CD4-positive, alpha-beta T cell (primary cell): ENCODE data around the gene ZNF324B. TPM values are rescaled to one million over a fixed set of nuclear protein-coding genes. Genes with fewer than 3 reads are reported as not detected.

ENCODE experiments used
- ATAC-seq: fragments of 200-7000 bp; cut with Tn5 transposase; one replicate; pipeline ENCODE4 v1.10.0; 2022; ENCODE audit warnings: mild to moderate bottlenecking; ENCODE audit not compliant: poor library complexity
- CTCF ChIA-PET: fragments of 350-600 bp; sonication (Branson Sonifier 250); formaldehyde crosslinking; loops from one replicate; lab custom pipeline; 2021; ENCODE audit warnings: antibody characterized with exemption, inconsistent platforms; lab: Charles Lee
- POLR2A ChIA-PET: fragments of 350-600 bp; sonication (Branson Sonifier 250); formaldehyde crosslinking; loops from one replicate; lab custom pipeline; 2021; ENCODE audit warnings: antibody characterized with exemption, inconsistent platforms; lab: Charles Lee
- DNase-seq, 14 experiments: peaks; one replicate each; pipeline ENCODE4 v3.0.0-alpha.2; 2013 to 2020; ENCODE audit warnings: mixed read lengths in 2 of 14
- H3K27ac ChIP-seq, 2 donors: one replicate each; pipeline versions ENCODE4 v1.5.1 to v1.7.0; 2013; ENCODE audit warnings: low read length in 2 of 2, low read depth in 1 of 2, mild to moderate bottlenecking in 1 of 2
- H3K27me3 ChIP-seq, 2 experiments: 1 replicate in 1 of 2; 2 replicates in 1 of 2; pipeline versions ENCODE4 v1.6.1 to v1.7.0; 2013; ENCODE audit warnings: low read length in 2 of 2, control low read depth in 1 of 2, mild to moderate bottlenecking in 1 of 2, moderate library complexity in 1 of 2; ENCODE audit not compliant: insufficient read depth in 2 of 2, control insufficient read depth in 1 of 2
- H3K36me3 ChIP-seq: one replicate; pipeline ENCODE4 v1.6.1; 2013; ENCODE audit warnings: low read length, control low read depth; ENCODE audit not compliant: insufficient read depth
- H3K4me1 ChIP-seq: one replicate; pipeline ENCODE4 v1.6.1; 2013; ENCODE audit warnings: low read length, control low read depth; ENCODE audit not compliant: insufficient read depth
- H3K4me3 ChIP-seq: one replicate; pipeline ENCODE4 v1.5.1; 2013; ENCODE audit warnings: mild to moderate bottlenecking, low read length, moderate library complexity
- H3K9me3 ChIP-seq, 2 experiments: 1 replicate in 1 of 2; 2 replicates in 1 of 2; pipeline versions ENCODE4 v1.6.1 to v1.7.0; 2013; ENCODE audit warnings: low read length in 2 of 2, mild to moderate bottlenecking in 2 of 2, control low read depth in 1 of 2, moderate library complexity in 1 of 2; ENCODE audit not compliant: control insufficient read depth in 1 of 2, insufficient read depth in 1 of 2
- H3K27ac Mint-ChIP-seq: one replicate; pipeline ENCODE4 v1.8.0; 2020; ENCODE audit warnings: mixed read lengths
- H3K27me3 Mint-ChIP-seq: one replicate; pipeline ENCODE4 v1.8.0; 2021; ENCODE audit warnings: mixed read lengths
- H3K36me3 Mint-ChIP-seq: one replicate; pipeline ENCODE4 v1.8.0; 2021; ENCODE audit warnings: low read depth, mixed read lengths
- H3K4me1 Mint-ChIP-seq: one replicate; pipeline ENCODE4 v1.8.0; 2021; ENCODE audit warnings: low read depth, mixed read lengths
- H3K4me3 Mint-ChIP-seq: one replicate; pipeline ENCODE4 v1.8.0; 2020; ENCODE audit warnings: mild to moderate bottlenecking, mixed read lengths
- H3K9me3 Mint-ChIP-seq: one replicate; pipeline ENCODE4 v1.8.0; 2020; ENCODE audit warnings: mixed read lengths
- CTCF ChIP-seq: fragments of 200-600 bp; IDR thresholded peaks from one replicate; pipeline ENCODE4 v1.8.0; 2022; ENCODE audit warnings: antibody characterized with exemption, mild to moderate bottlenecking
- intact Hi-C, 2 experiments: fragments of 100-400 bp; cut with DNase I in 1 of 2; cut with micrococcal nuclease in 1 of 2; formaldehyde crosslinking; loops; one replicate each; pipeline versions ENCODE4 v1.15.1 to v1.9.0; 2023 to 2025; cut with DNase I, micrococcal nuclease
- total RNA-seq, 174 experiments: library from RNA in 2 of 174; stranded (reverse) in 2 of 174; gene quantifications; one replicate each; pipeline ENCODE4 v1.2.3 and lab custom pipeline; 2021 to 2026

Gene ZNF324B
- total RNA-seq, 2 experiments from 2014 or later: 6.3 to 7.6 TPM

DNA sequence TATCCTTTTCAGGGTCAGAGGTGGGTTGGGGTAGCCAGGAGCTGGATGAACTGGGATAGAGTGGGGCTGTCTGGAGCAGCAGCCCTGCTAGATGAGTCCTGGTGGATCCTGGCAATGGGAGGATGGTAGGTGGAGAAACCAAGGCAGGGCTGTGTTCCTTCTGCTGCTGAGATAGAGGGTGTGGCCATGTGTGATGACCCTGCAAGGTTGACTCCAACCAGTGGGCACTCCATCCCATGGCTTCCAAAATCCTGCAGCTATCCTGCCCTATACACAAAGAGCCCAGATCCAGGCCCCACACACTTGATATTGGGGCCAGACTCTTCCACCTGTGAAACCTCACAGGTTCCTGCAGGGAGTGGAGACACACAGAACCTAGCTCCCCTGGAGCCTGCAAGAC lies 22.4 kb downstream of the ZNF324B start:
- POLR2A ChIA-PET: no interaction called here
- TF ChIP-seq CTCF: no peak
- CTCF ChIA-PET: no interaction called here
- Histone ChIP-seq H3K36me3 (peaks cover 29% of the 10 kb centered on the region), H3K27me3 (no peaks in the 10 kb centered on the region), H3K9me3 (no peaks in the 10 kb centered on the region), H3K27ac (no peak overlapping the region), H3K4me1 (peaks cover 22% of the 10 kb centered on the region), H3K4me3 (no peak overlapping the region)
- intact Hi-C loops: no loop called here
- Mint-ChIP-seq H3K9me3 (no peaks in the 10 kb centered on the region), H3K27ac (peak overlapping the region; percentile 36), H3K36me3 (peaks cover 30% of the 10 kb centered on the region), H3K4me1 (peaks cover 25% of the 10 kb centered on the region), H3K27me3 (no peaks in the 10 kb centered on the region), H3K4me3 (peak overlapping the region; percentile 35)
- no peak for DNase-seq
- ATAC-seq: no peak

- Mint-ChIP-seq H3K4me1 (peaks cover 23% of the 10 kb centered on the region), H3K9me3 (no peaks in the 10 kb centered on the region), H3K4me3 (peak overlapping the region; percentile 35), H3K27me3 (no peaks in the 10 kb centered on the region), H3K27ac (peak overlapping the region; percentile 95), H3K36me3 (peaks cover 30% of the 10 kb centered on the region)
- no peak for TF ChIP-seq CTCF
- Histone ChIP-seq H3K4me3 (no peak overlapping the region), H3K27ac (peak overlapping the region in 1 of 2 donors; percentile 95), H3K9me3 (no peaks in the 10 kb centered on the region), H3K27me3 (no peaks in the 10 kb centered on the region), H3K36me3 (peaks cover 24% of the 10 kb centered on the region), H3K4me1 (peaks cover 22% of the 10 kb centered on the region)
- ChIA-PET POLR2A (interaction anchor here (1.6 kb wide), 2 partner anchors 40 to 102 kb away, joined by 4 to 5 read pairs; no protein-coding TSS in a partner anchor), CTCF (no interaction called here)
- no peak for ATAC-seq
- no peak for DNase-seq
- intact Hi-C loops: no loop called here
Observed at GRCh38 chr19:58474291-58474996, 23.0 kb downstream of the ZNF324B start.

DNA sequence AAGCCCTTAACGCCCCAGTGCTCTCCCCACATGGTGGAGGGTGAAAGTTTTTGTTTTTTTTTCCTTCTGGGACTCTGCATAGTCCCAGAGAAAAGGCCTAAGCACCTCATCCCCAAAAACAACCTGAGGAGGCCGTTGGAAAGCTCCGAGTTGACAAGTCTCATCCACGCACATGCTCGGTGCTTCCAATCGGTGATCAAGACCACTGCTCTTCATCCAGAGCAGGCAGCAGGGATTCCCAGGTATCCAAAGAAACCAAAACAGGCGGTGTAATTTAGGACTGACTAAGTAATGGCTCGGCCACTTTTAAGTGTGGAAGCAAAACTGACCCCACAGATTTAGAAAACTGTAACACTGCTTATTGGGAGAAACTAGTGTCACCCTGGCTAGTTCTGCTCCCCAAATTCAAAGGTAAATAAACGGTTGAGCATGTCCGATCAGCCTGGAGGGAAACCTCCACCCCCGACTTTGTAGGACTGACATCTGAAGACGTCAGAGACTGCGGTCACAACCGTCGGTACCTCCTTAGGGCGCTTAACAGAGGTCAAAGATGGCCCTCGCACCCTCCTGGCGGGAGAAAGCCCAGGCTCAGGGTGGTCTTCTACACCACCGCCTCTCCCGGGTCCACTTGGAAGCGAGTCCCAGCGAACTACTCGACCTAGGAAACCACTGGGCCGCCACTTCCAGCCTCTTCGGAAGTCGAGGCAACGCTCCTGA lies 23.7 kb downstream of the ZNF324B start:
- Mint-ChIP-seq H3K27ac (peak overlapping the region; percentile 95), H3K27me3 (no peaks in the 10 kb centered on the region), H3K9me3 (no peaks in the 10 kb centered on the region), H3K4me1 (peaks cover 23% of the 10 kb centered on the region), H3K4me3 (peak overlapping the region; percentile 90), H3K36me3 (peaks cover 27% of the 10 kb centered on the region)
- peak in 1 of 14 experiments; percentile 84 for DNase-seq
- Histone ChIP-seq H3K36me3 (peaks cover 23% of the 10 kb centered on the region), H3K4me1 (peaks cover 22% of the 10 kb centered on the region), H3K4me3 (peak overlapping the region; percentile 87), H3K27ac (peak overlapping the region; percentile 76 to 95), H3K27me3 (no peaks in the 10 kb centered on the region), H3K9me3 (no peaks in the 10 kb centered on the region)
- CTCF ChIA-PET: interaction anchor here (0.6 to 1.2 kb wide), 2 partner anchors 39 to 45 kb away, joined by 3 to 5 read pairs; partner anchors contain the start of gene ZBTB45
- intact Hi-C loops: loop anchor here (1.0 to 5.0 kb wide), 4 partner anchors 9 to 148 kb away; partner anchors contain the start of genes ZBTB45 (in 1 of the 2), ZNF132 (in 1 of the 2) and ZSCAN22 (in 1 of the 2)
- POLR2A ChIA-PET: interaction anchor here (0.7 to 1.6 kb wide), 9 partner anchors 8 to 766 kb away, joined by 3 to 5 read pairs (median 4); partner anchors contain the start of genes ZBTB45, ZNF132, ZNF154 and ZNF324
- no peak for TF ChIP-seq CTCF
- peak; percentile 36 for ATAC-seq
